ENCODE data around the gene ZDHHC19. TPM values are rescaled to one million over a fixed set of nuclear protein-coding genes. Genes with fewer than 3 reads are reported as not detected.
A peak's percentile ranks its signal among the peaks of the same experiment; 100 is the strongest.

Gene ZDHHC19
- total and polyA plus RNA-seq, 2 experiments from 2014 or later: 1.3 to 15.7 TPM

DNA sequence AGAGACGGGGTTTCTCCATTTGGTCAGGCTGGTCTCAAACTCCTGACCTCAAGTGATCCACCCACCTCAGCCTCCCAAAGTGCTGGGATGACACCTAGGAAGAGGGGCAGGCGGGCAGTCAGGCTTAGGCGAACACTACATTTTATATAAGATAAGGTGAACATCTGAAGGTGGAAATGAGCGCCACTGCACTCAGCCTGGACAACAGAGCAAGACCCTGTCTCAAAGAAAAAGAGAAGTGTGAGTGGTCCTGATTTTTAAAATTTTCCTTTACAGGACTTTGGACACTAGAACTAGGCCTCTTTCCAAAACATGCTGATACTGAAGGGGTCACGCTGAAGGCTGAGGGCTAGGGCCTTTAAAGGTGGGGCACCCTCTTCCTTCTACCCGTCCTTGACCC, 48.0 kb downstream of the ZDHHC19 start (continued):
- TF ChIP-seq STAT1 (IDR thresholded peaks at IDR 0.05; ENCODE audit: unreplicated experiment) (no peak), NANOG (IDR thresholded peaks at IDR 0.05; ENCODE audit: borderline replicate concordance) (no peak), EZH2 (IDR thresholded peaks at IDR 0.05; ENCODE audit: low read depth, unreplicated experiment) (no peak), ZNF331 (CRISPR knock-in tag; IDR thresholded peaks at IDR 0.05; ENCODE audit: low read depth) (no peak)
- TF ChIP-seq, protein P1, sequence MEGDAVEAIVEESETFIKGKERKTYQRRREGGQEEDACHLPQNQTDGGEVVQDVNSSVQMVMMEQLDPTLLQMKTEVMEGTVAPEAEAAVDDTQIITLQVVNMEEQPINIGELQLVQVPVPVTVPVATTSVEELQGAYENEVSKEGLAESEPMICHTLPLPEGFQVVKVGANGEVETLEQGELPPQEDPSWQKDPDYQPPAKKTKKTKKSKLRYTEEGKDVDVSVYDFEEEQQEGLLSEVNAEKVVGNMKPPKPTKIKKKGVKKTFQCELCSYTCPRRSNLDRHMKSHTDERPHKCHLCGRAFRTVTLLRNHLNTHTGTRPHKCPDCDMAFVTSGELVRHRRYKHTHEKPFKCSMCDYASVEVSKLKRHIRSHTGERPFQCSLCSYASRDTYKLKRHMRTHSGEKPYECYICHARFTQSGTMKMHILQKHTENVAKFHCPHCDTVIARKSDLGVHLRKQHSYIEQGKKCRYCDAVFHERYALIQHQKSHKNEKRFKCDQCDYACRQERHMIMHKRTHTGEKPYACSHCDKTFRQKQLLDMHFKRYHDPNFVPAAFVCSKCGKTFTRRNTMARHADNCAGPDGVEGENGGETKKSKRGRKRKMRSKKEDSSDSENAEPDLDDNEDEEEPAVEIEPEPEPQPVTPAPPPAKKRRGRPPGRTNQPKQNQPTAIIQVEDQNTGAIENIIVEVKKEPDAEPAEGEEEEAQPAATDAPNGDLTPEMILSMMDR (conservative IDR thresholded peaks at IDR 0.05; ENCODE audit: low read depth in 2 of 2): no peak

GRCh38 chr3:196162679-196163078, 48.5 kb downstream of the ZDHHC19 start:
- Mint-ChIP-seq H3K9me3 (no peaks in the 10 kb centered on the region), H3K4me1 (peaks cover 9% of the 10 kb centered on the region), H3K27ac (no peak overlapping the region), H3K36me3 (ENCODE audit: low read depth) (no peaks in the 10 kb centered on the region), H3K4me3 (no peak overlapping the region), H3K27me3 (ENCODE audit: insufficient read depth, low read depth, poor library complexity) (peaks cover 9% of the 10 kb centered on the region)
- Histone ChIP-seq H3K4me3 (no peak overlapping the region), H3K27ac (ENCODE audit: low read depth) (no peak overlapping the region), H3K27me3 (ENCODE audit: insufficient read depth) (no peaks in the 10 kb centered on the region), H3K36me3 (ENCODE audit: insufficient read depth) (no peaks in the 10 kb centered on the region), H2AFZ (peak overlapping the region; percentile 76; the same call in 1 of the 2 replicates), H3F3A (replicated peaks; ENCODE audit: low read depth) (no peaks in the 10 kb centered on the region), H3K4me2 (no peak overlapping the region), H3K9me2 (ENCODE audit: insufficient read depth) (no peaks in the 10 kb centered on the region), H3K4me1 (ENCODE audit: insufficient read depth) (no peaks in the 10 kb centered on the region), H4K20me1 (replicated peaks; ENCODE audit: insufficient read depth) (no peaks in the 10 kb centered on the region), H3K79me2 (replicated peaks; ENCODE audit: insufficient read depth) (no peaks in the 10 kb centered on the region)
- DNase-seq (ENCODE audit: low spot score): no peak
- no peak for TF ChIP-seq EZH2 (IDR thresholded peaks at IDR 0.05; ENCODE audit: low read depth, unreplicated experiment)
- TF ChIP-seq, protein P2, sequence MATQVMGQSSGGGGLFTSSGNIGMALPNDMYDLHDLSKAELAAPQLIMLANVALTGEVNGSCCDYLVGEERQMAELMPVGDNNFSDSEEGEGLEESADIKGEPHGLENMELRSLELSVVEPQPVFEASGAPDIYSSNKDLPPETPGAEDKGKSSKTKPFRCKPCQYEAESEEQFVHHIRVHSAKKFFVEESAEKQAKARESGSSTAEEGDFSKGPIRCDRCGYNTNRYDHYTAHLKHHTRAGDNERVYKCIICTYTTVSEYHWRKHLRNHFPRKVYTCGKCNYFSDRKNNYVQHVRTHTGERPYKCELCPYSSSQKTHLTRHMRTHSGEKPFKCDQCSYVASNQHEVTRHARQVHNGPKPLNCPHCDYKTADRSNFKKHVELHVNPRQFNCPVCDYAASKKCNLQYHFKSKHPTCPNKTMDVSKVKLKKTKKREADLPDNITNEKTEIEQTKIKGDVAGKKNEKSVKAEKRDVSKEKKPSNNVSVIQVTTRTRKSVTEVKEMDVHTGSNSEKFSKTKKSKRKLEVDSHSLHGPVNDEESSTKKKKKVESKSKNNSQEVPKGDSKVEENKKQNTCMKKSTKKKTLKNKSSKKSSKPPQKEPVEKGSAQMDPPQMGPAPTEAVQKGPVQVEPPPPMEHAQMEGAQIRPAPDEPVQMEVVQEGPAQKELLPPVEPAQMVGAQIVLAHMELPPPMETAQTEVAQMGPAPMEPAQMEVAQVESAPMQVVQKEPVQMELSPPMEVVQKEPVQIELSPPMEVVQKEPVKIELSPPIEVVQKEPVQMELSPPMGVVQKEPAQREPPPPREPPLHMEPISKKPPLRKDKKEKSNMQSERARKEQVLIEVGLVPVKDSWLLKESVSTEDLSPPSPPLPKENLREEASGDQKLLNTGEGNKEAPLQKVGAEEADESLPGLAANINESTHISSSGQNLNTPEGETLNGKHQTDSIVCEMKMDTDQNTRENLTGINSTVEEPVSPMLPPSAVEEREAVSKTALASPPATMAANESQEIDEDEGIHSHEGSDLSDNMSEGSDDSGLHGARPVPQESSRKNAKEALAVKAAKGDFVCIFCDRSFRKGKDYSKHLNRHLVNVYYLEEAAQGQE (IDR thresholded peaks at IDR 0.05; ENCODE audit: unreplicated experiment): no peak
- TF ChIP-seq STAT1 (IDR thresholded peaks at IDR 0.05; ENCODE audit: unreplicated experiment): no peak
- no peak for ATAC-seq
